Mesenchymal stem cell (in vitro differentiated cells and primary cell): ENCODE data around the gene SYT8. TPM values are rescaled to one million over a fixed set of nuclear protein-coding genes. Genes with fewer than 3 reads are reported as not detected.

ENCODE experiments used
- DNase-seq: peaks from one replicate; pipeline ENCODE4 v3.0.0-alpha.2; 2013
- H2AFZ ChIP-seq: one replicate; pipeline ENCODE4 v1.6.1; 2013; ENCODE audit warnings: low read depth, mild to moderate bottlenecking, control low read depth, inconsistent platforms, low read length, moderate library complexity
- H2AK5ac ChIP-seq: 2 replicates; pipeline ENCODE4 v1.6.1; 2013; ENCODE audit warnings: low read length, moderate library complexity, mild to moderate bottlenecking, inconsistent platforms; ENCODE audit not compliant: severe bottlenecking
- H2BK120ac ChIP-seq: one replicate; pipeline ENCODE4 v1.6.1; 2013; ENCODE audit warnings: low read depth, mild to moderate bottlenecking, inconsistent platforms, low read length, moderate library complexity
- H2BK12ac ChIP-seq, 2 experiments: one replicate each; pipeline ENCODE4 v1.6.1; 2013; ENCODE audit warnings: inconsistent platforms in 2 of 2, low read length in 2 of 2, mild to moderate bottlenecking in 2 of 2, moderate library complexity in 2 of 2, control low read depth in 1 of 2
- H2BK15ac ChIP-seq: one replicate; pipeline ENCODE4 v1.6.1; 2013; ENCODE audit warnings: mild to moderate bottlenecking, low read depth, inconsistent platforms; ENCODE audit not compliant: poor library complexity, severe bottlenecking
- H2BK5ac ChIP-seq: 2 replicates; pipeline ENCODE4 v1.6.1; 2013; ENCODE audit warnings: low read depth, mild to moderate bottlenecking, low read length, control low read depth, inconsistent platforms; ENCODE audit not compliant: poor library complexity, severe bottlenecking
- H3K14ac ChIP-seq, 2 experiments: one replicate each; pipeline ENCODE4 v1.6.1; 2013; ENCODE audit warnings: inconsistent platforms in 2 of 2, low read length in 2 of 2, control low read depth in 1 of 2, mild to moderate bottlenecking in 1 of 2, moderate library complexity in 1 of 2
- H3K18ac ChIP-seq, 2 experiments: one replicate each; pipeline ENCODE4 v1.6.1; 2013; ENCODE audit warnings: inconsistent platforms in 2 of 2, low read length in 2 of 2, control low read depth in 1 of 2, low read depth in 1 of 2, mild to moderate bottlenecking in 1 of 2
- H3K23ac ChIP-seq, 2 experiments: one replicate each; pipeline ENCODE4 v1.6.1; 2013; ENCODE audit warnings: inconsistent platforms in 2 of 2, low read length in 2 of 2, mild to moderate bottlenecking in 2 of 2, moderate library complexity in 2 of 2, control low read depth in 1 of 2
- H3K27ac ChIP-seq: 2 replicates; pipeline ENCODE4 v1.5.1; 2013; ENCODE audit warnings: mild to moderate bottlenecking, moderate library complexity, low read length, control low read depth, inconsistent platforms; ENCODE audit not compliant: poor library complexity, severe bottlenecking
- H3K27me3 ChIP-seq, 2 experiments: 2 replicates each; pipeline versions ENCODE4 v1.6.1 to v1.7.0; 2013; ENCODE audit warnings: low read length in 2 of 2, mild to moderate bottlenecking in 2 of 2, moderate library complexity in 2 of 2, control low read depth in 1 of 2, inconsistent platforms in 1 of 2; ENCODE audit not compliant: control insufficient read depth in 1 of 2, insufficient read depth in 1 of 2
- H3K36me3 ChIP-seq, 2 experiments: 2 replicates each; pipeline versions ENCODE4 v1.6.1 to v1.7.0; 2013; ENCODE audit warnings: low read length in 2 of 2, control low read depth in 1 of 2, inconsistent platforms in 1 of 2, low read depth in 1 of 2, mild to moderate bottlenecking in 1 of 2; ENCODE audit not compliant: insufficient read depth in 2 of 2, control insufficient read depth in 1 of 2
- H3K4ac ChIP-seq, 2 experiments: one replicate each; pipeline ENCODE4 v1.6.1; 2013; ENCODE audit warnings: inconsistent platforms in 2 of 2, low read length in 2 of 2, mild to moderate bottlenecking in 2 of 2, moderate library complexity in 2 of 2, control low read depth in 1 of 2, low read depth in 1 of 2
- H3K4me1 ChIP-seq: 2 replicates; pipeline ENCODE4 v1.6.1; 2013; ENCODE audit warnings: low read depth, low read length, control low read depth; ENCODE audit not compliant: control insufficient read depth, insufficient read depth
- H3K4me2 ChIP-seq: 2 replicates; pipeline ENCODE4 v1.6.1; 2013; ENCODE audit warnings: low read length, mild to moderate bottlenecking, inconsistent platforms; ENCODE audit not compliant: poor library complexity, severe bottlenecking
- H3K4me3 ChIP-seq, 2 experiments: 2 replicates each; pipeline versions ENCODE4 v1.5.1 to v1.7.0; 2013; ENCODE audit warnings: low read length in 2 of 2, mild to moderate bottlenecking in 2 of 2, control low read depth in 1 of 2, low read depth in 1 of 2; ENCODE audit not compliant: insufficient read depth in 1 of 2
- H3K79me1 ChIP-seq: replicated peaks from 2 replicates; pipeline ENCODE4 v1.6.1; 2013; ENCODE audit warnings: mild to moderate bottlenecking, control low read depth, low read length, inconsistent platforms; ENCODE audit not compliant: poor library complexity, severe bottlenecking
- H3K9ac ChIP-seq: 2 replicates; pipeline ENCODE4 v1.7.0; 2013; ENCODE audit warnings: mild to moderate bottlenecking, low read length, moderate library complexity
- H3K9me3 ChIP-seq: 2 replicates; pipeline ENCODE4 v1.7.0; 2013; ENCODE audit warnings: mild to moderate bottlenecking, low read length; ENCODE audit not compliant: control insufficient read depth
- H4K8ac ChIP-seq: one replicate; pipeline ENCODE4 v1.6.1; 2013; ENCODE audit warnings: inconsistent platforms, mild to moderate bottlenecking, low read length, moderate library complexity
- H4K91ac ChIP-seq: one replicate; pipeline ENCODE4 v1.6.1; 2013; ENCODE audit warnings: mild to moderate bottlenecking, low read length, inconsistent platforms
- WGBS: methylation state at CpG from one replicate; pipeline ENCODE4 v1.1.7; 2013; ENCODE audit warnings: mixed read lengths; 5-methylcytosine and 5-hydroxymethylcytosine counted together
- polyA plus RNA-seq, 2 experiments: library from polyadenylated mRNA; stranded (reverse); fragments of 200-250 nt; gene quantifications; one replicate each; pipeline ENCODE4 v1.2.3, GENCODE V29; 2013

SYT8 gene, protein sequence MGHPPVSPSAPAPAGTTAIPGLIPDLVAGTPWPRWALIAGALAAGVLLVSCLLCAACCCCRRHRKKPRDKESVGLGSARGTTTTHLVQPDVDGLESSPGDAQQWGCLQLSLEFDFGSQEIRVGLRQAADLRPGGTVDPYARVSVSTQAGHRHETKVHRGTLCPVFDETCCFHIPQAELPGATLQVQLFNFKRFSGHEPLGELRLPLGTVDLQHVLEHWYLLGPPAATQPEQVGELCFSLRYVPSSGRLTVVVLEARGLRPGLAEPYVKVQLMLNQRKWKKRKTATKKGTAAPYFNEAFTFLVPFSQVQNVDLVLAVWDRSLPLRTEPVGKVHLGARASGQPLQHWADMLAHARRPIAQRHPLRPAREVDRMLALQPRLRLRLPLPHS
- not detected for polyA plus RNA-seq (2013, experiment 1 of 2)
- not detected for polyA plus RNA-seq (2013, experiment 2 of 2)

GRCh38 chr11:1834779-1835670 is at the start of gene SYT8:
TSS of gene SYT8 (plus strand) at chr11:1834990. CDS start at chr11:1835106, 116 bp downstream.
- Histone ChIP-seq H3K4me3 (no peak within 1 kb of the TSS), H3K9me3 (no peaks in the 10 kb centered on the region), H2BK15ac (no peak within 1 kb of the TSS), H3K14ac (peak within 1 kb of the TSS in 1 of 2 experiments; percentile 31), H3K4ac (peak within 1 kb of the TSS in 1 of 2 experiments; percentile 69), H3K36me3 (no peaks in the 10 kb centered on the region), H4K8ac (peak within 1 kb of the TSS; percentile 9), H2AFZ (no peak within 1 kb of the TSS), H2BK5ac (no peak within 1 kb of the TSS), H4K91ac (peak within 1 kb of the TSS; percentile 65), H3K4me1 (peaks cover 54% of the 10 kb centered on the region), H2BK120ac (no peak within 1 kb of the TSS), H3K27me3 (peaks cover 0 to 25% of the 10 kb centered on the region in 2 experiments), H2AK5ac (peak within 1 kb of the TSS; percentile 38), H3K18ac (peak within 1 kb of the TSS in 1 of 2 experiments; percentile 64), H2BK12ac (peak within 1 kb of the TSS in 1 of 2 experiments; percentile 73), H3K4me2 (no peak within 1 kb of the TSS), H3K27ac (no peak within 1 kb of the TSS), H3K9ac (no peak within 1 kb of the TSS), H3K23ac (no peak within 1 kb of the TSS), H3K79me1 (no peaks in the 10 kb centered on the region)
- 90% methylated on average over 26 of the region's 26 CpGs for WGBS
- DNase-seq: no peak

- Histone ChIP-seq H2BK5ac (no peak overlapping the region), H2BK12ac (peak overlapping the region in 1 of 2 experiments; percentile 51), H3K79me1 (no peaks in the 10 kb centered on the region), H2AK5ac (no peak overlapping the region), H3K9ac (no peak overlapping the region), H3K27ac (no peak overlapping the region), H3K36me3 (no peaks in the 10 kb centered on the region), H2AFZ (no peak overlapping the region), H3K14ac (peak overlapping the region in 1 of 2 experiments; percentile 44), H3K23ac (no peak overlapping the region), H3K18ac (peak overlapping the region in 1 of 2 experiments; percentile 49), H3K4me3 (no peak overlapping the region), H3K4me1 (peaks cover 29% of the 10 kb centered on the region), H4K91ac (no peak overlapping the region), H2BK120ac (no peak overlapping the region), H3K9me3 (no peaks in the 10 kb centered on the region), H3K4me2 (no peak overlapping the region), H4K8ac (no peak overlapping the region), H3K4ac (no peak overlapping the region), H3K27me3 (peaks cover 0 to 17% of the 10 kb centered on the region in 2 experiments), H2BK15ac (no peak overlapping the region)
- WGBS: 89% methylated on average over 21 of the region's 21 CpGs
- no peak for DNase-seq
Measured at GRCh38 chr11:1785749-1786413, 48.9 kb upstream of the SYT8 start.

DNA sequence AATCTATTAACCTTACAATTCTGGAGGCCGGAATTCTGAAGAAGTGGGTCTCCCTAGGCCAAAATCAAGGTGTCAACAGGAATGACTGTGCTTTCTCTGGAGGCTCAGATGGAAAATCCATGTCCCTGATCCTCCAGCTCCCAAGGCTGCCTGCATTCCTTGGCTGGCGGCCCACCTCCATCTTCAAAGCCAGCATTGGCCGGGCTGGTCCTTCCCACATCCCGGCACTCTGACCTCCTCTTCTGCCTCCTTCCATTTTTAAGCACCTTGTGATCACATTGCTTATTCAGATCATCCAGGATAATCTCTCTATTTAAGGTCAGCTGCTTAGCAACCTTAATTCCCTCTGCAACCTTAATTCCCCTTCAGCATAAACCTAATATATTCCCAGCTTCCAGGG is 48.3 kb upstream of the SYT8 start:
- WGBS: 95% methylated on average over 4 of the region's 4 CpGs

More for the DNA sequence above, 48.3 kb upstream of the SYT8 start:
- Histone ChIP-seq H3K4me3 (no peak overlapping the region), H3K18ac (no peak overlapping the region), H4K91ac (no peak overlapping the region), H3K14ac (no peak overlapping the region), H3K4ac (no peak overlapping the region), H3K4me2 (no peak overlapping the region), H3K36me3 (no peaks in the 10 kb centered on the region), H2AFZ (no peak overlapping the region), H2AK5ac (no peak overlapping the region), H2BK15ac (no peak overlapping the region), H3K27ac (no peak overlapping the region), H3K27me3 (peaks cover 0 to 20% of the 10 kb centered on the region in 2 experiments), H2BK5ac (no peak overlapping the region), H3K9ac (no peak overlapping the region), H2BK12ac (no peak overlapping the region), H3K23ac (no peak overlapping the region), H3K79me1 (no peaks in the 10 kb centered on the region), H3K4me1 (peaks cover 23% of the 10 kb centered on the region), H3K9me3 (no peaks in the 10 kb centered on the region), H2BK120ac (no peak overlapping the region), H4K8ac (no peak overlapping the region)
- DNase-seq: no peak
